ENCODE results near the gene FAHD1. TPM values are rescaled to one million over a fixed set of nuclear protein-coding genes. Genes with fewer than 3 reads are reported as not detected.
"Not testable (repeated sequence)": the region's sequence is repeated elsewhere in the genome, so short reads cannot be mapped to it uniquely, and the experiment has no call there.

The FAHD1 gene
- total RNA-seq, 4 donors from 2014 or later, result 40.9 to 52.5 (median 45.0) TPM

GRCh38 chr16:1865902-1866690 is 39.1 kb downstream of the FAHD1 start:
- no peak overlapping the region for H3K4me3 ChIP-seq (replicated peaks in 1 of 3)
- no peak overlapping the region for H3K27ac ChIP-seq
- no peaks in the 10 kb centered on the region for H3K27me3 ChIP-seq
- H3K36me3 ChIP-seq, result no peaks in the 10 kb centered on the region
- TF ChIP-seq POLR2A (IDR thresholded peaks at IDR 0.05) (no peak), CTCF (IDR thresholded peaks at IDR 0.05) (no peak)
- WGBS, 2 donors, result 81 to 82% methylated on average over 6 of the region's 6 CpGs
- intact Hi-C loops (cut with DNase I), result no loop called here
- H3K9me3 ChIP-seq, result no peaks in the 10 kb centered on the region
- H3K4me1 ChIP-seq, result peaks cover 0 to 3% of the 10 kb centered on the region in 2 donors
- DNase-seq, result no peak

GRCh38 chr16:1870365-1871082 is 43.5 kb downstream of the FAHD1 start:
- intact Hi-C loops (cut with DNase I), result no loop called here
- H3K36me3 ChIP-seq, result no peaks in the 10 kb centered on the region
- no peaks in the 10 kb centered on the region for H3K27me3 ChIP-seq
- DNase-seq, result no peak
- H3K27ac ChIP-seq, result no peak overlapping the region
- TF ChIP-seq CTCF (IDR thresholded peaks at IDR 0.05), result no peak
- TF ChIP-seq POLR2A (IDR thresholded peaks at IDR 0.05), result no peak
- no peak overlapping the region for H3K4me3 ChIP-seq (replicated peaks in 1 of 3)
- H3K9me3 ChIP-seq, result no peaks in the 10 kb centered on the region
- 62 to 66% methylated on average over 9 of the region's 9 CpGs for WGBS, 2 donors
- H3K4me1 ChIP-seq, result peaks cover 0 to 7% of the 10 kb centered on the region in 2 donors

GRCh38 chr16:1871974-1872635 is 45.1 kb downstream of the FAHD1 start, which contains the start of gene MEIOB:
Gene MEIOB (minus strand): TSS chr16:1872164. CDS start chr16:1868175, 3,989 bp downstream.
- intact Hi-C loops (cut with DNase I), result no loop called here
- H3K9me3 ChIP-seq, result no peaks in the 10 kb centered on the region
- no peaks in the 10 kb centered on the region for H3K36me3 ChIP-seq
- peaks cover 0 to 7% of the 10 kb centered on the region in 2 donors for H3K4me1 ChIP-seq
- 6 to 7% methylated on average over 10 to 12 of the region's 68 CpGs for WGBS, 2 donors
- H3K27ac ChIP-seq, result no peak within 1 kb of the TSS
- H3K27me3 ChIP-seq, result no peaks in the 10 kb centered on the region
- no peak for TF ChIP-seq CTCF (IDR thresholded peaks at IDR 0.05)
- no peak for TF ChIP-seq POLR2A (IDR thresholded peaks at IDR 0.05)
- DNase-seq, result peak in 1 of 2 donors; percentile 29
- peak within 1 kb of the TSS in 1 of 3 donors; percentile 8 for H3K4me3 ChIP-seq (replicated peaks in 1 of 3)

DNA sequence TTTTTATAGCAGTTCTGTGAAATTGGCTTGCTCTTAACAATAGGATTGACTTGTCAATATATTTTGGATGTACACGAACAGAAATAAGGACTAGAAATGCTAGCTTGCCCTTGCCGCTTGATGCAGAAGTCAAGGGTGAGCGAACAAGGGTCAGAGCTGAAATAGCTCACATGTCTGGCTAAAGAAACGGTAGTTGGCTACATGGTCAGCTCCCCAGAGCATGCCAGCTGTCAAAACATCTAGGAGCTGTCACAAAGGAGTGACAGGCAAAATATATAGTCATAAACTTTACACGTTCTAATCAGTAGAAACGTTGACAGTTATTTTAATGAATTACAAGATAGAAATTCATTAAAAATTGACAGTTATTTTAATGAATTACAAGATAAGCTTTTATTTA is 47.8 kb downstream of the FAHD1 start:
- intact Hi-C loops (cut with DNase I), result no loop called here
- Histone ChIP-seq H3K27me3 (no peaks in the 10 kb centered on the region), H3K9me3 (no peaks in the 10 kb centered on the region), H3K4me1 (peaks cover 0 to 7% of the 10 kb centered on the region in 2 donors), H3K4me3 (replicated peaks in 1 of 3) (no peak overlapping the region), H3K36me3 (no peaks in the 10 kb centered on the region), H3K27ac (no peak overlapping the region)
- 46 to 49% methylated on average over 6 of the region's 6 CpGs for WGBS, 2 donors
- TF ChIP-seq CTCF (IDR thresholded peaks at IDR 0.05) (no peak), POLR2A (IDR thresholded peaks at IDR 0.05) (no peak)
- no peak for DNase-seq

- H3K4me1 ChIP-seq; DNase-seq; H3K27me3 ChIP-seq; H3K36me3 ChIP-seq; H3K9me3 ChIP-seq; intact Hi-C loops (cut with DNase I); H3K4me3 ChIP-seq (replicated peaks in 1 of 3); H3K27ac ChIP-seq: not testable (repeated sequence)
- 88% methylated on average over 13 of the region's 13 CpGs for WGBS, 2 donors
These were observed 49.1 kb downstream of the FAHD1 start for GRCh38 chr16:1876066-1876465.
